Neural crest cell (in vitro differentiated cells): Measurements from ENCODE around the gene TBXAS1. TPM values are rescaled to one million over a fixed set of nuclear protein-coding genes. Genes with fewer than 3 reads are reported as not detected.
"Not testable (repeated sequence)": the region's sequence is repeated elsewhere in the genome, so short reads cannot be mapped to it uniquely, and the experiment has no call there.

Experiments used
- DNase-seq: peaks from one replicate; pipeline ENCODE4 v3.0.0; 2021; ENCODE audit warnings: low read depth, mixed read lengths, low spot score
- H3K27ac Mint-ChIP-seq: one replicate; pipeline ENCODE4 v1.8.0; 2021; ENCODE audit warnings: mild to moderate bottlenecking, mixed read lengths; ENCODE audit not compliant: unreplicated experiment
- H3K27me3 Mint-ChIP-seq: 2 replicates; pipeline ENCODE4 v1.8.0; 2021; ENCODE audit warnings: low read depth, mild to moderate bottlenecking, mixed read lengths
- H3K36me3 Mint-ChIP-seq: 2 replicates; pipeline ENCODE4 v1.8.0; 2021; ENCODE audit warnings: low read depth, mild to moderate bottlenecking, mixed read lengths
- H3K4me1 Mint-ChIP-seq: 2 replicates; pipeline ENCODE4 v1.8.0; 2021; ENCODE audit warnings: mixed read lengths
- H3K4me3 Mint-ChIP-seq: one replicate; pipeline ENCODE4 v1.8.0; 2021; ENCODE audit warnings: mild to moderate bottlenecking, mixed read lengths
- H3K9me3 Mint-ChIP-seq: 2 replicates; pipeline ENCODE4 v1.8.0; 2021; ENCODE audit warnings: mixed read lengths
- total RNA-seq: library from RNA; stranded (reverse); gene quantifications from 2 replicates; pipeline ENCODE4 v1.2.1, GENCODE V29; 2021
- TF ChIP-seq, protein P1 (sequence below): fragments of 200-600 bp; sonication (generic); conservative IDR thresholded peaks from 2 replicates; pipeline ENCODE4 v1.5.0; 2021; ENCODE audit warnings: antibody characterized with exemption, mild to moderate bottlenecking

TBXAS1 gene
- total RNA-seq, 1 donor from 2014 or later, result 5.7 TPM

DNA sequence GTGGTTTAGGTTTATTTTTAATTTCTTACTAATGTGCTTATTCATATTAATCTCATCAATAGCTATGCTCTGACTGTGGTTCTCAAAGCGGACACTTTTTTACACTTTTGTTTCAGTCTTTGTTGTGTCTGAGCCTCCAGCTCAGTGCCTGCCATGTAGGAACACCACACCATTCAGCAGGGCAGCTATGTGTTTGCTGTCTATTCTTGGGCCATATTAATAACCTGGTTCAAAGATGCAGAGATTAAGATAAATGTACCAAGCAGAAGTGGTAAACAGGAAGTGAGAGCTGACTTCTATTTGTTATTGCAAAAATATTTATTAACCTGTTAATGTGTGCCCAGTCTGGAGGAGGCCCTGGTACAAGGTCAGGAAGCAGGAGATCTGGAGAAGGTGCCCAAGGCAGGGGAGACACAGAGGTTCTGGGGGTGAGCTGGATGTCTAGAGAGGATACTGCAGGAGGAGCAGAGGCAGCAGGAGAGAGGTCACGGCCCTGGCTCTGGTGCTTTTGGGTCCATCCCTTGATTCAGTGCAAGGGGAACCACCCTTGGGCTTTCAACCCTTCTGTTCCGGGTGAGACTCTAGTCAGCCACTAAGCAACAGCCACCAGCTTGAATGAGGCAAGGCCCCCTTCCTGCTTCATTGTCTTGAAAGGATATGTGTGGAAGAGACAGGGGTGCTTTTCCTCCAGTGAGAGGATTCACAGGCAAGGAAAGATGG, 1.9 kb downstream of the TBXAS1 start:
- Mint-ChIP-seq H3K4me1 (peaks cover 18% of the 10 kb centered on the region), H3K27me3 (peaks cover 10% of the 10 kb centered on the region), H3K36me3 (peaks cover 12% of the 10 kb centered on the region), H3K27ac (no peak overlapping the region), H3K4me3 (no peak overlapping the region), H3K9me3 (peaks cover 10% of the 10 kb centered on the region)
- TF ChIP-seq, protein P1, sequence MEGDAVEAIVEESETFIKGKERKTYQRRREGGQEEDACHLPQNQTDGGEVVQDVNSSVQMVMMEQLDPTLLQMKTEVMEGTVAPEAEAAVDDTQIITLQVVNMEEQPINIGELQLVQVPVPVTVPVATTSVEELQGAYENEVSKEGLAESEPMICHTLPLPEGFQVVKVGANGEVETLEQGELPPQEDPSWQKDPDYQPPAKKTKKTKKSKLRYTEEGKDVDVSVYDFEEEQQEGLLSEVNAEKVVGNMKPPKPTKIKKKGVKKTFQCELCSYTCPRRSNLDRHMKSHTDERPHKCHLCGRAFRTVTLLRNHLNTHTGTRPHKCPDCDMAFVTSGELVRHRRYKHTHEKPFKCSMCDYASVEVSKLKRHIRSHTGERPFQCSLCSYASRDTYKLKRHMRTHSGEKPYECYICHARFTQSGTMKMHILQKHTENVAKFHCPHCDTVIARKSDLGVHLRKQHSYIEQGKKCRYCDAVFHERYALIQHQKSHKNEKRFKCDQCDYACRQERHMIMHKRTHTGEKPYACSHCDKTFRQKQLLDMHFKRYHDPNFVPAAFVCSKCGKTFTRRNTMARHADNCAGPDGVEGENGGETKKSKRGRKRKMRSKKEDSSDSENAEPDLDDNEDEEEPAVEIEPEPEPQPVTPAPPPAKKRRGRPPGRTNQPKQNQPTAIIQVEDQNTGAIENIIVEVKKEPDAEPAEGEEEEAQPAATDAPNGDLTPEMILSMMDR, result no peak
- DNase-seq, result no peak

DNA sequence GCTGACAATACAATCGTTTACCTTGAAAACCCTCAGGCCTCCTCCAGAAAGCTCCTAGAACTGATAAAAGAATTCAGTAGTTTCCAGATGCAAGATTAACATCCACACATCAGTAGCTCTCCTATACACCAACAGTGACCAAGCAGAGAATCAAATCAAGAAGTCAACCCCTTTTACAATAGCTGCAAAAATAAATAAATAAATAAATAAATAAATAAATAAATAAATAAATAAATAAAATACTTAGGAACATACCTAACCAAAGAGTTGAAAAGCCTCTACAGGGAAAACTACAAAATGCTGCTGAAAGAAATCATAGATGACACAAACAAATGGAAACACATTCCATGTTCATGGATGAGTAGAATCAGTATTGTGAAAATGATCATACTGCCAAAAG, 6.8 kb downstream of the TBXAS1 start:
- Mint-ChIP-seq H3K36me3 (peaks cover 19% of the 10 kb centered on the region), H3K9me3 (peaks cover 23% of the 10 kb centered on the region), H3K4me1 (peaks cover 23% of the 10 kb centered on the region)
- not testable (repeated sequence) for H3K27me3 Mint-ChIP-seq, DNase-seq, H3K27ac Mint-ChIP-seq, H3K4me3 Mint-ChIP-seq

DNA sequence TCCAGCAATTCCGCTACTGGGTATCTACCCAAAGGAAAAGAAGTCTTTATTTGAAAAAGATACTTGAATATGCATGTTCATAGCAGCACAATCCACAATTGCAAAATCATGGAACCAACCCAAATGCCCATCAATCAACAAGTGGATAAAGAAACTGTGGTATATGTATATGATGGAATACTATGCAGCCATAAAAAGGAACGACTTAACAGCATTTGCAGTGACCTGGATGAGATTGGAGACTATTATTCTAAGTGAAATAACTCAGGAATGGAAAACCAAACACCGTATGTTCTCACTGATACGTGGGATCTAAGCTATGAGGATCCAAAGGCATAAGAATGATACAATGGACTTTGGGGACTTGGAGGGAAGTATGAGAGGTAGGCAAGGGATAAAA, 8.2 kb downstream of the TBXAS1 start:
- not testable (repeated sequence) for DNase-seq, H3K4me3 Mint-ChIP-seq, H3K27me3 Mint-ChIP-seq, H3K27ac Mint-ChIP-seq
- peaks cover 22% of the 10 kb centered on the region for H3K4me1 Mint-ChIP-seq
- H3K9me3 Mint-ChIP-seq, result peaks cover 23% of the 10 kb centered on the region
- peaks cover 19% of the 10 kb centered on the region for H3K36me3 Mint-ChIP-seq

DNA sequence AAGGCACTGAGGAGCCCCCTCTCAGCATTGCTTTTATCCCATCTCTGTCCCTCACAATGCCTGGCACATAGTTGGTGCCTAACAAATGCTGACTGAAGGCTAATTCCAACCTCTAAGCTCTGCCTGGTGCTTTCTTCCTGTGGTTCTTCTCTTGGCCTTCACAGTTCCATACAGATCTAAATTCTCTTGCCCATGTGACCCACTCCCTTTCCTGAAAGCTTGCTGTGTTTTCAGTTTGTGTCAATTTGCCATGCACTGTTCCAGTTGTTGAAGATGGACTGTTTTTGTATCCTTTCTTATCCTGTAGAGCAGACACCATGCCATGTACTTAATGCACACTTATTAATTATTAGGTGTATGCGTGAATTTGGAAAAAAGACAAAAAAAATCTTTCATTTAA, 9.2 kb downstream of the TBXAS1 start:
- TF ChIP-seq, protein P1, result no peak
- peak overlapping the region; percentile 3 for H3K27ac Mint-ChIP-seq
- H3K4me1 Mint-ChIP-seq, result peaks cover 22% of the 10 kb centered on the region

DNA sequence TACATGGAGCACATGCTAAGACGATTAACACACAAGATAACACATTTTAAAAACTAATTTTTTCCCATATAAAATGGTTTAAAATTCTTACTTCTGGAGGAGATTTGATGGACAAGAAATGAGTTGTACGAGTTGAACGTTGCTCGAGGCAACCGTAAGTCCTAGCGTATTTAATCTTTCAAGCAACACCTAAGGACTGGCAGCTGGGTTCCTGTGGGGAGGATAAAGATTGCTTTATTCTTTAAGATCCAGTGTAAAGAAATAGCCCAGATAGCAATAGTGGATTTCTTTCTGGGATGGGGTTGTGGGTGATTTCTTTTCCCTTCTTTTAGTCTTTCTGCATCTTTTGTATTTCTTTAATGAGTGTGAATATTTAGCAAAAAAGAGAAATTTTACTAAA, 9.8 kb downstream of the TBXAS1 start:
- DNase-seq, result no peak
- Mint-ChIP-seq H3K4me3 (no peak overlapping the region), H3K27ac (no peak overlapping the region), H3K36me3 (peaks cover 11% of the 10 kb centered on the region), H3K27me3 (no peaks in the 10 kb centered on the region), H3K9me3 (peaks cover 20% of the 10 kb centered on the region), H3K4me1 (peaks cover 22% of the 10 kb centered on the region)
- TF ChIP-seq, protein P1, result no peak

More for the DNA sequence above, 9.2 kb downstream of the TBXAS1 start:
- H3K9me3 Mint-ChIP-seq, result peaks cover 23% of the 10 kb centered on the region
- no peaks in the 10 kb centered on the region for H3K27me3 Mint-ChIP-seq
- H3K36me3 Mint-ChIP-seq, result peaks cover 11% of the 10 kb centered on the region
- DNase-seq, result no peak
- H3K4me3 Mint-ChIP-seq, result no peak overlapping the region

DNA sequence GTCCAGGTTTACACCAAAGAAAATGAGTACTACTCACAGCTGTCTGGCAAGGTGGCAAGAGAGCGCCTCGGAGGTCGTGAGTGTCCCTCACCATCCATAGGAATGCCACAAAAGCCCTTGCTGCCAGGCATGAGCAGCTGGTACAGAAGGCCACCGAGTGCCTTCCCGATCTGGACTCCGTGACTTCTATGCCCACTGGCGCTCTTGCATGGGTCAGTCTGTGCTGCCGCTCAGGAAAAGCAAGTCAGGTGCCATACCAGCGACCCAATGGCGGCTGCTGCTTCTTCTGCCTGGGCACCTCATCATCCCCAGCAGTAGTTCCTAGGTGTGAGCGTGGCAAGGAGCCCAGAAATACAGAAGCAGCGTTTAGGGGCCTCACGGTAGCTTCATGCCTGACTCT, 11.7 kb downstream of the TBXAS1 start:
- Mint-ChIP-seq H3K4me1 (peaks cover 22% of the 10 kb centered on the region), H3K36me3 (peaks cover 8% of the 10 kb centered on the region), H3K27me3 (peaks cover 3% of the 10 kb centered on the region), H3K27ac (no peak overlapping the region), H3K4me3 (no peak overlapping the region), H3K9me3 (peaks cover 13% of the 10 kb centered on the region)
- DNase-seq, result no peak
- TF ChIP-seq, protein P1, result no peak
